ENCODE measurements around the gene DPH6. TPM values are rescaled to one million over a fixed set of nuclear protein-coding genes. Genes with fewer than 3 reads are reported as not detected.

DPH6 gene
- total RNA-seq, 2 experiments from 2014 or later, result 7.0 to 8.0 TPM

GRCh38 chr15:35374661-35375060 lies 171.3 kb downstream of the DPH6 start:
- Mint-ChIP-seq H3K4me1 (ENCODE audit: low read depth) (no peaks in the 10 kb centered on the region), H3K27ac (no peak overlapping the region), H3K4me3 (no peak overlapping the region), H3K27me3 (no peaks in the 10 kb centered on the region), H3K9me3 (peaks cover 5% of the 10 kb centered on the region), H3K36me3 (ENCODE audit: low read depth) (peaks cover 78% of the 10 kb centered on the region)
- ATAC-seq (ENCODE audit: poor library complexity) (no peak), DNase-seq (no peak)
- Histone ChIP-seq H3K9me3 (ENCODE audit: control insufficient read depth in 1 of 2, insufficient read depth in 1 of 2, low read length in 2 of 2) (peaks cover 0 to 4% of the 10 kb centered on the region in 2 experiments), H3K36me3 (ENCODE audit: insufficient read depth, low read length) (peaks cover 6% of the 10 kb centered on the region), H3K27me3 (ENCODE audit: control insufficient read depth in 1 of 2, insufficient read depth in 2 of 2, low read length in 2 of 2) (no peaks in the 10 kb centered on the region), H3K4me1 (ENCODE audit: insufficient read depth, low read length) (no peaks in the 10 kb centered on the region), H3K27ac (ENCODE audit: low read depth in 1 of 2, low read length in 2 of 2) (no peak overlapping the region), H3K4me3 (ENCODE audit: low read length) (no peak overlapping the region)
- POLR2A ChIA-PET, result no interaction called here
- TF ChIP-seq CTCF (IDR thresholded peaks at IDR 0.05), result no peak
- CTCF ChIA-PET, result no interaction called here
- intact Hi-C loops (cut with DNase I, micrococcal nuclease), result no loop called here

- Mint-ChIP-seq H3K4me3 (no peak overlapping the region), H3K36me3 (ENCODE audit: low read depth) (peaks cover 34% of the 10 kb centered on the region), H3K27ac (no peak overlapping the region), H3K9me3 (peaks cover 29% of the 10 kb centered on the region), H3K27me3 (no peaks in the 10 kb centered on the region), H3K4me1 (ENCODE audit: low read depth) (no peaks in the 10 kb centered on the region)
- ChIA-PET POLR2A (no interaction called here), CTCF (no interaction called here)
- intact Hi-C loops (cut with DNase I, micrococcal nuclease), result no loop called here
- Histone ChIP-seq H3K4me3 (ENCODE audit: low read length) (no peak overlapping the region), H3K4me1 (ENCODE audit: insufficient read depth, low read length) (no peaks in the 10 kb centered on the region), H3K36me3 (ENCODE audit: insufficient read depth, low read length) (no peaks in the 10 kb centered on the region), H3K27ac (ENCODE audit: low read depth in 1 of 2, low read length in 2 of 2) (no peak overlapping the region), H3K9me3 (ENCODE audit: control insufficient read depth in 1 of 2, insufficient read depth in 1 of 2, low read length in 2 of 2) (peaks cover 20 to 55% of the 10 kb centered on the region in 2 experiments), H3K27me3 (ENCODE audit: control insufficient read depth in 1 of 2, insufficient read depth in 2 of 2, low read length in 2 of 2) (no peaks in the 10 kb centered on the region)
- no peak for DNase-seq
- no peak for ATAC-seq (ENCODE audit: poor library complexity)
- no peak for TF ChIP-seq CTCF (IDR thresholded peaks at IDR 0.05)
Measured at GRCh38 chr15:35362195-35362829, 183.7 kb downstream of the DPH6 start.

- Mint-ChIP-seq H3K4me1 (ENCODE audit: low read depth) (no peaks in the 10 kb centered on the region), H3K4me3 (no peak overlapping the region), H3K27ac (no peak overlapping the region), H3K27me3 (no peaks in the 10 kb centered on the region), H3K36me3 (ENCODE audit: low read depth) (peaks cover 19% of the 10 kb centered on the region), H3K9me3 (peaks cover 27% of the 10 kb centered on the region)
- Histone ChIP-seq H3K4me1 (ENCODE audit: insufficient read depth, low read length) (no peaks in the 10 kb centered on the region), H3K4me3 (ENCODE audit: low read length) (no peak overlapping the region), H3K27me3 (ENCODE audit: control insufficient read depth in 1 of 2, insufficient read depth in 2 of 2, low read length in 2 of 2) (no peaks in the 10 kb centered on the region), H3K36me3 (ENCODE audit: insufficient read depth, low read length) (no peaks in the 10 kb centered on the region), H3K27ac (ENCODE audit: low read depth in 1 of 2, low read length in 2 of 2) (no peak overlapping the region), H3K9me3 (ENCODE audit: control insufficient read depth in 1 of 2, insufficient read depth in 1 of 2, low read length in 2 of 2) (peaks cover 30 to 49% of the 10 kb centered on the region in 2 experiments)
- no peak for ATAC-seq (ENCODE audit: poor library complexity)
- intact Hi-C loops (cut with DNase I, micrococcal nuclease), result no loop called here
- ChIA-PET POLR2A (no interaction called here), CTCF (no interaction called here)
- no peak for TF ChIP-seq CTCF (IDR thresholded peaks at IDR 0.05)
- no peak for DNase-seq
Measured at GRCh38 chr15:35358824-35359223, 187.1 kb downstream of the DPH6 start.

All from CD4-positive, alpha-beta T cell (primary cell).